Peyer's patch (tissue), 4 donors: ENCODE data around the gene AGR2. TPM values are rescaled to one million over a fixed set of nuclear protein-coding genes. Genes with fewer than 3 reads are reported as not detected.
A peak's percentile ranks its signal among the peaks of the same experiment; 100 is the strongest.

Source experiments
- DNase-seq, 3 donors: peaks; one replicate each; pipeline ENCODE4 v3.0.0-alpha.2; 2017 to 2019
- H3K27ac ChIP-seq, 4 donors: fragments of 200-600 bp; sonication (generic); one replicate each; pipeline ENCODE4 v1.5.1; 2016 to 2019
- H3K27me3 ChIP-seq, 2 donors: fragments of 200-600 bp; sonication (generic); one replicate each; pipeline ENCODE4 v1.5.1; 2019
- H3K36me3 ChIP-seq, 3 donors: fragments of 200-600 bp; sonication (generic); one replicate each; pipeline ENCODE4 v1.5.1; 2016 to 2019
- H3K4me1 ChIP-seq, 4 donors: fragments of 200-600 bp; sonication (generic); one replicate each; pipeline ENCODE4 v1.5.1; 2016 to 2019
- H3K4me3 ChIP-seq, 4 donors: fragments of 200-600 bp; sonication (generic); 1 replicate in 3 of 4; 2 replicates in 1 of 4; pipeline ENCODE4 v1.5.1; 2016 to 2019; ENCODE audit warnings: mild to moderate bottlenecking in 1 of 4
- H3K9me3 ChIP-seq, 4 donors: fragments of 200-600 bp; sonication (generic); one replicate each; pipeline ENCODE4 v1.5.1; 2016 to 2019; ENCODE audit warnings: mild to moderate bottlenecking in 1 of 4
- CTCF ChIP-seq, 6 experiments: fragments of 450-650 bp in 4 of 6; fragments of 200-600 bp in 2 of 6; sonication (generic) in 1 of 6; IDR thresholded peaks; one replicate each; pipeline ENCODE4 v1.5.1; 2017 to 2019; ENCODE audit warnings: antibody characterized with exemption in 6 of 6, mild to moderate bottlenecking in 3 of 6, moderate library complexity in 1 of 6
- POLR2A ChIP-seq, 2 donors: fragments of 450-650 bp; IDR thresholded peaks; one replicate each; pipeline ENCODE4 v1.5.1; 2017; ENCODE audit warnings: antibody characterized with exemption in 2 of 2, mild to moderate bottlenecking in 2 of 2, moderate library complexity in 2 of 2
- total RNA-seq, 4 donors: library from RNA; depleted of rRNA; stranded (reverse); fragments of >200 nt; gene quantifications; one replicate each; pipeline ENCODE4 v1.1.0, GENCODE V29; 2016

The AGR2 gene
- total RNA-seq, 4 donors from 2014 or later = 49.5 to 282 (median 252) TPM

- H3K9me3 ChIP-seq = no peaks in the 10 kb centered on the region
- no peaks in the 10 kb centered on the region for H3K4me1 ChIP-seq
- H3K36me3 ChIP-seq = peaks cover 0 to 6% (median 0%) of the 10 kb centered on the region in 3 donors
- H3K27me3 ChIP-seq = no peaks in the 10 kb centered on the region
- H3K27ac ChIP-seq = peak overlapping the region in 3 of 4 donors; percentile 10 to 81 (median 28)
- H3K4me3 ChIP-seq = peak overlapping the region in 2 of 4 donors; percentile 45 to 55
- DNase-seq = no peak
- TF ChIP-seq POLR2A (IDR thresholded peaks at IDR 0.05) (no peak), CTCF (IDR thresholded peaks at IDR 0.05) (no peak)
Measured at GRCh38 chr7:16803125-16803524, 1.7 kb downstream of the AGR2 start.

GRCh38 chr7:16801579-16801978 lies 3.2 kb downstream of the AGR2 start:
- H3K27ac ChIP-seq = peak overlapping the region in 1 of 4 donors; percentile 69
- no peaks in the 10 kb centered on the region for H3K9me3 ChIP-seq
- H3K36me3 ChIP-seq = peaks cover 0 to 20% (median 0%) of the 10 kb centered on the region in 3 donors
- DNase-seq = no peak
- H3K4me1 ChIP-seq = no peaks in the 10 kb centered on the region
- H3K27me3 ChIP-seq = no peaks in the 10 kb centered on the region
- no peak for TF ChIP-seq CTCF (IDR thresholded peaks at IDR 0.05)
- TF ChIP-seq POLR2A (IDR thresholded peaks at IDR 0.05) = no peak
- H3K4me3 ChIP-seq = peak overlapping the region in 2 of 4 donors; percentile 22 to 55

- H3K27ac ChIP-seq = peak overlapping the region in 1 of 4 donors; percentile 69
- H3K4me1 ChIP-seq = no peaks in the 10 kb centered on the region
- H3K36me3 ChIP-seq = peaks cover 0 to 22% (median 0%) of the 10 kb centered on the region in 3 donors
- TF ChIP-seq CTCF (IDR thresholded peaks at IDR 0.05) (peak in 4 of 6 experiments; percentile 39 to 87 (median 70)), POLR2A (IDR thresholded peaks at IDR 0.05) (peak in 1 of 2 donors; percentile 55)
- peak overlapping the region in 1 of 4 donors; percentile 55 for H3K4me3 ChIP-seq
- no peak for DNase-seq
- no peaks in the 10 kb centered on the region for H3K9me3 ChIP-seq
- no peaks in the 10 kb centered on the region for H3K27me3 ChIP-seq
Measured at GRCh38 chr7:16801111-16801542, 3.7 kb downstream of the AGR2 start.

GRCh38 chr7:16795624-16796023 lies 9.2 kb downstream of the AGR2 start:
- no peak overlapping the region for H3K4me3 ChIP-seq
- no peak for TF ChIP-seq CTCF (IDR thresholded peaks at IDR 0.05)
- no peak for TF ChIP-seq POLR2A (IDR thresholded peaks at IDR 0.05)
- H3K36me3 ChIP-seq = peaks cover 0 to 53% (median 0%) of the 10 kb centered on the region in 3 donors
- no peak for DNase-seq
- no peaks in the 10 kb centered on the region for H3K9me3 ChIP-seq
- H3K27ac ChIP-seq = no peak overlapping the region
- H3K4me1 ChIP-seq = no peaks in the 10 kb centered on the region
- H3K27me3 ChIP-seq = no peaks in the 10 kb centered on the region

- no peaks in the 10 kb centered on the region for H3K4me1 ChIP-seq
- peaks cover 0 to 53% (median 0%) of the 10 kb centered on the region in 3 donors for H3K36me3 ChIP-seq
- DNase-seq = no peak
- no peak overlapping the region for H3K4me3 ChIP-seq
- no peaks in the 10 kb centered on the region for H3K9me3 ChIP-seq
- TF ChIP-seq POLR2A (IDR thresholded peaks at IDR 0.05) (no peak), CTCF (IDR thresholded peaks at IDR 0.05) (no peak)
- no peaks in the 10 kb centered on the region for H3K27me3 ChIP-seq
- no peak overlapping the region for H3K27ac ChIP-seq
Measured at GRCh38 chr7:16794986-16795385, 9.8 kb downstream of the AGR2 start.
